ENCODE results near the gene LRRC8B. TPM values are rescaled to one million over a fixed set of nuclear protein-coding genes. Genes with fewer than 3 reads are reported as not detected.

Gene LRRC8B
- total and polyA plus RNA-seq, 2 of the 8 experiments (the other 6 are each of a cell fraction or from before 2014, with no cell fraction given): 18.4 to 29.2 TPM

- Histone ChIP-seq H3K18ac (ENCODE audit: extremely low read depth, low read length) (peak within 1 kb of the TSS; percentile 68), H3K23me2 (ENCODE audit: low read depth, low read length) (peaks cover 18% of the 10 kb centered on the region), H3K23ac (ENCODE audit: insufficient read length) (no peak within 1 kb of the TSS), H4K8ac (ENCODE audit: extremely low read depth, insufficient read depth, low read length) (peak within 1 kb of the TSS; percentile 89), H3K36me3 (ENCODE audit: control insufficient read depth in 2 of 4, insufficient read depth in 4 of 4, low read length in 3 of 4) (no peaks in the 10 kb centered on the region), H3K27me3 (replicated peaks in 1 of 4; ENCODE audit: control insufficient read depth in 3 of 4, extremely low read depth in 1 of 4, insufficient read depth in 3 of 4, low read length in 3 of 4) (peaks cover 0 to 23% (median 18%) of the 10 kb centered on the region in 4 experiments; a peak in 5 of 7 replicates), H2BK20ac (ENCODE audit: low read length) (no peak within 1 kb of the TSS), H3K4me3 (ENCODE audit: extremely low read depth in 1 of 4, insufficient read depth in 2 of 4, low read depth in 3 of 4, low read length in 4 of 4) (peak within 1 kb of the TSS; percentile 57 to 74 (median 72)), H2BK5ac (ENCODE audit: low read depth, low read length) (no peak within 1 kb of the TSS), H2AFZ (ENCODE audit: low read length) (peak within 1 kb of the TSS; percentile 79), H4K5ac (ENCODE audit: insufficient read length, low read depth, low read length) (peak within 1 kb of the TSS; percentile 30), H3K79me2 (ENCODE audit: control insufficient read depth in 1 of 2, insufficient read depth in 2 of 2, low read length in 2 of 2) (no peaks in the 10 kb centered on the region), H3K79me1 (ENCODE audit: low read depth, low read length) (no peaks in the 10 kb centered on the region), H3K4me2 (ENCODE audit: insufficient read depth in 1 of 2, low read depth in 2 of 2, low read length in 2 of 2) (peak within 1 kb of the TSS; percentile 85 to 88), H3K56ac (replicated peaks; ENCODE audit: insufficient read length, low read depth, low read length) (peak within 1 kb of the TSS; percentile 32), H4K91ac (replicated peaks; ENCODE audit: insufficient read length, low read length) (peak within 1 kb of the TSS; percentile 13), H3K9me3 (ENCODE audit: insufficient read depth in 2 of 2, low read depth in 1 of 2, low read length in 1 of 2) (no peaks in the 10 kb centered on the region), H3K14ac (ENCODE audit: insufficient read length) (no peak within 1 kb of the TSS), H4K20me1 (replicated peaks in 1 of 2; ENCODE audit: control insufficient read depth in 1 of 2, insufficient read depth in 2 of 2, low read length in 2 of 2) (no peaks in the 10 kb centered on the region), H3K27ac (ENCODE audit: low read depth, low read length) (no peak within 1 kb of the TSS), H2BK15ac (ENCODE audit: low read length) (no peak within 1 kb of the TSS; the same call in 1 of the 2 replicates), H3K9ac (replicated peaks in 1 of 4; ENCODE audit: extremely low read depth in 1 of 4, low read depth in 3 of 4, low read length in 3 of 4) (peak within 1 kb of the TSS in 2 of 4 experiments; percentile 29 to 81; a peak in 4 of 7 replicates), H3K4me1 (replicated peaks in 1 of 4; ENCODE audit: control insufficient read depth in 3 of 4, insufficient read depth in 4 of 4, low read length in 3 of 4) (peaks cover 0 to 10% (median 7%) of the 10 kb centered on the region in 4 experiments; a peak in 5 of 7 replicates), H2BK120ac (replicated peaks; ENCODE audit: low read depth, low read length) (no peak within 1 kb of the TSS), H3K4ac (replicated peaks; ENCODE audit: insufficient read length, low read depth, low read length) (no peak within 1 kb of the TSS), H2BK12ac (ENCODE audit: low read depth, low read length) (0 out of 2 replicates have a peak within 1 kb of the TSS, but pooled peaks have one; percentile 22), H2AK5ac (ENCODE audit: low read depth, low read length) (no peak within 1 kb of the TSS)
- CTCF ChIA-PET (ENCODE audit: partially characterized antibody): interaction anchor here (1.1 to 9.7 kb wide), 6 partner anchors 9 to 131 kb away, joined by 3 to 101 read pairs (median 4); no protein-coding TSS in a partner anchor
- DNase-seq (ENCODE audit: low read depth in 1 of 2, low spot score in 2 of 2) (peak in 1 of 2 experiments; percentile 87), FAIRE-seq (no peak)
- 2% methylated on average over 30 of the region's 76 CpGs; no CpG with 5 or more reads in 1 of the 2 experiments for WGBS, 2 experiments (ENCODE audit: extremely low coverage in 1 of 2, insufficient coverage in 1 of 2, insufficient read length in 1 of 2, insufficient replicate concordance in 2 of 2, low coverage in 1 of 2, low lambda C conversion rate in 2 of 2, missing lambda C conversion rate in 1 of 2)
- POLR2A ChIA-PET (ENCODE audit: partially characterized antibody): interaction anchor here (0.6 to 1.9 kb wide), 4 partner anchors 12 to 209 kb away, joined by 3 to 4 read pairs (median 4); no protein-coding TSS in a partner anchor
- no peak for TF ChIP-seq SRF (IDR thresholded peaks at IDR 0.05; ENCODE audit: low read depth, low read length)
- TF ChIP-seq ASH2L (IDR thresholded peaks at IDR 0.05; ENCODE audit: low read length): peak; percentile 45
- TF ChIP-seq POLR2AphosphoS5 (IDR thresholded peaks at IDR 0.05; ENCODE audit: low read depth, low read length): no peak
- no peak for TF ChIP-seq TAF7 (optimal IDR thresholded peaks at IDR 0.05; ENCODE audit: borderline replicate concordance, low read depth, low read length)
- no peak for TF ChIP-seq SIN3A (conservative IDR thresholded peaks at IDR 0.05 in 1 of 2, IDR thresholded peaks at IDR 0.05 in 1 of 2; ENCODE audit: low read depth in 1 of 2, low read length in 2 of 2)
- TF ChIP-seq TAF1 (IDR thresholded peaks at IDR 0.05; ENCODE audit: low read depth, low read length): 0 out of 2 replicates have a peak, but pooled peaks have one; percentile 25
- no peak; a peak in 1 of 4 replicates for TF ChIP-seq HDAC2 (IDR thresholded peaks at IDR 0.05; ENCODE audit: borderline replicate concordance in 1 of 2, low read depth in 2 of 2, low read length in 2 of 2)
- no peak for TF ChIP-seq BACH1 (IDR thresholded peaks at IDR 0.05; ENCODE audit: low read length)
- TF ChIP-seq PHF8 (conservative IDR thresholded peaks at IDR 0.05; ENCODE audit: low read depth, low read length): 0 out of 2 replicates have a peak, but pooled peaks have one; percentile 4
- TF ChIP-seq EZH2 (IDR thresholded peaks at IDR 0.05; ENCODE audit: low read depth, low read length, severe bottlenecking): peak; percentile 43
- no peak for TF ChIP-seq KDM1A (IDR thresholded peaks at IDR 0.05; ENCODE audit: borderline replicate concordance, low read length)
Observed at GRCh38 chr1:89632657-89633247, 108.1 kb downstream of the LRRC8B start, which contains the start of gene LRRC8C. LRRC8C (plus strand) TSS chr1:89633120; CDS start chr1:89686474, 53,354 bp downstream.

Data from H1 (cell line).